Measurements from ENCODE around the gene L2HGDH. TPM values are rescaled to one million over a fixed set of nuclear protein-coding genes. Genes with fewer than 3 reads are reported as not detected.

L2HGDH gene
- total and polyA plus RNA-seq, 10 of the 15 experiments (the other 5 are each of a cell fraction or from before 2014, with no cell fraction given): 2.6 to 18.3 (median 13.5) TPM

- intact Hi-C loops (cut with micrococcal nuclease; ENCODE audit: unreplicated experiment): loop anchor here (5.0 kb wide), 4 partner anchors 115 to 590 kb away; partner anchors contain the start of genes MAP4K5 and VCPKMT
- Histone ChIP-seq H3K4me3 (peak overlapping the region; percentile 75), H3K9ac (ENCODE audit: control insufficient read depth, insufficient read depth, low read length) (peak overlapping the region; percentile 82; the same call in 1 of the 2 replicates), H3K27ac (ENCODE audit: control insufficient read depth, insufficient read depth) (peak overlapping the region; percentile 73), H3K4me1 (ENCODE audit: control insufficient read depth, insufficient read depth, low read length) (peaks cover 3% of the 10 kb centered on the region), H3K27me3 (replicated peaks in 1 of 2; ENCODE audit: control insufficient read depth in 2 of 2, insufficient read depth in 2 of 2, low read length in 1 of 2) (no peaks in the 10 kb centered on the region), H3K4me2 (ENCODE audit: control insufficient read depth, insufficient read depth) (peak overlapping the region; percentile 53), H3K79me2 (ENCODE audit: control insufficient read depth, insufficient read depth, low read length) (peaks cover 30% of the 10 kb centered on the region), H2AFZ (ENCODE audit: control insufficient read depth, low read depth, low read length) (peak overlapping the region; percentile 87), H4K20me1 (ENCODE audit: control insufficient read depth, insufficient read depth) (no peaks in the 10 kb centered on the region), H3K9me3 (replicated peaks; ENCODE audit: control insufficient read depth, insufficient read depth, low read length) (peaks cover 4% of the 10 kb centered on the region; the same call in 1 of the 3 replicates), H3K36me3 (ENCODE audit: control insufficient read depth in 2 of 2, insufficient read depth in 2 of 2, low read length in 1 of 2) (no peaks in the 10 kb centered on the region)
- ATAC-seq (no peak), FAIRE-seq (no peak), DNase-seq (ENCODE audit: low read depth, low spot score) (no peak)
- ChIA-PET CTCF (interaction anchor here (0.9 kb wide), 1 partner anchor 28 kb away, joined by 3 read pairs; no protein-coding TSS in a partner anchor), RAD21 (ENCODE audit: unreplicated experiment) (interaction anchor here (1.1 to 1.7 kb wide), 2 partner anchors 21 to 380 kb away, joined by 3 read pairs; partner anchors contain the start of gene NEMF), SMC1A (ENCODE audit: uncharacterized antibody, unreplicated experiment) (interaction anchor here (1.4 kb wide), 1 partner anchor 118 kb away, joined by 3 read pairs; no protein-coding TSS in a partner anchor), POLR2A (no interaction called here)
- peak; percentile 75 for TF ChIP-seq MLLT1 (IDR thresholded peaks at IDR 0.05)
- TF ChIP-seq CREB1 (IDR thresholded peaks at IDR 0.05; ENCODE audit: low read depth): no peak
- in situ Hi-C loops (cut with MboI): no loop called here
- no TSS peak for BruUV-seq (replicated peaks)
- WGBS (ENCODE audit: insufficient coverage, insufficient replicate concordance, low lambda C conversion rate, missing lambda C conversion rate): 65% methylated on average over 13 of the region's 13 CpGs
Measured at GRCh38 chr14:50232276-50232642, 79.8 kb downstream of the L2HGDH start.
